GM12873 (cell line): ENCODE measurements around the gene CISTR.

Experiments used
- TF ChIP-seq, protein P1 (sequence below): IDR thresholded peaks from 2 replicates; pipeline ENCODE4 v1.5.1; 2012; ENCODE audit warnings: low read depth, mild to moderate bottlenecking, moderate library complexity, low read length, control low read depth; ENCODE audit not compliant: insufficient read depth; ENCODE audit errors: missing control alignments

Gene CISTR

DNA sequence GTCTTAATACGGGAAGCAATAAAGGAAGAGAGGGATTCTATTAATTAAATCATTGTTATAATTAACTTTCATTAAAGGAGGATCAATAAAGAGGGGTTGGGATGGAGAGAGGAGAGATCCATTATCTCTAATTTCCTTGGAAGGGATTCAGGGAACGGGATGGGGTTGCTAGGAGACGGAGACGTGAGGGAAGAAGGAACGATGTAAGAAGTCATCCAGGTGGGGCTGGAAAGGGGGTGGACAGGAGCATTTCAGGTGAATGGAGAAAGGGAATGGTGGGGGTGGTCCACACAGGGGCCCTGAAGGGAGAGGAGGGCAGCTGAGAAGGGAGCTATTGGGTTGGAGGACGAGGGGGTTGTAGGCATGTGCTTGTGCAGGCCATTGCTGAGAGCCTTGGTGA is 41.7 kb downstream of the CISTR start:
- TF ChIP-seq, protein P1, sequence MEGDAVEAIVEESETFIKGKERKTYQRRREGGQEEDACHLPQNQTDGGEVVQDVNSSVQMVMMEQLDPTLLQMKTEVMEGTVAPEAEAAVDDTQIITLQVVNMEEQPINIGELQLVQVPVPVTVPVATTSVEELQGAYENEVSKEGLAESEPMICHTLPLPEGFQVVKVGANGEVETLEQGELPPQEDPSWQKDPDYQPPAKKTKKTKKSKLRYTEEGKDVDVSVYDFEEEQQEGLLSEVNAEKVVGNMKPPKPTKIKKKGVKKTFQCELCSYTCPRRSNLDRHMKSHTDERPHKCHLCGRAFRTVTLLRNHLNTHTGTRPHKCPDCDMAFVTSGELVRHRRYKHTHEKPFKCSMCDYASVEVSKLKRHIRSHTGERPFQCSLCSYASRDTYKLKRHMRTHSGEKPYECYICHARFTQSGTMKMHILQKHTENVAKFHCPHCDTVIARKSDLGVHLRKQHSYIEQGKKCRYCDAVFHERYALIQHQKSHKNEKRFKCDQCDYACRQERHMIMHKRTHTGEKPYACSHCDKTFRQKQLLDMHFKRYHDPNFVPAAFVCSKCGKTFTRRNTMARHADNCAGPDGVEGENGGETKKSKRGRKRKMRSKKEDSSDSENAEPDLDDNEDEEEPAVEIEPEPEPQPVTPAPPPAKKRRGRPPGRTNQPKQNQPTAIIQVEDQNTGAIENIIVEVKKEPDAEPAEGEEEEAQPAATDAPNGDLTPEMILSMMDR = no peak

DNA sequence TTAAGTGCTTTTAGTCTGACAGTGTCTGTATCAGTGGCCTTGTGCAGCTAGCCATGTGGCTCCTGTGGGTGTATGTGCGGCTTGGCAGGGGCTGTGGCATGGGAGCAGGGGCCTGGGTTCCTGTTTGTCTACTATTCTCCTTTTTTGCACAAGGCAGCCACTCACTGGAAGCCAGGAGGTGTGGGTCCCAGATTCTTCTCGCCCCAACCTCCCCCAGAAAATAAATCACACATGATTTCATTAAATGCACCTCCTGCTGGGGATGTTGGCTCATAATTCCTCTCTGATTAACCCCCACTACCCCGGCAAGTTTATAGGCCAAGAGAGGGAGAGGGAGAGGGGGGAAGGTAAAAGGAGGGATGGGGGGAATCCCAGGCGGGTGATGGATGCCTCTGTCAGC is 42.1 kb downstream of the CISTR start:
- TF ChIP-seq, protein P1 = no peak

DNA sequence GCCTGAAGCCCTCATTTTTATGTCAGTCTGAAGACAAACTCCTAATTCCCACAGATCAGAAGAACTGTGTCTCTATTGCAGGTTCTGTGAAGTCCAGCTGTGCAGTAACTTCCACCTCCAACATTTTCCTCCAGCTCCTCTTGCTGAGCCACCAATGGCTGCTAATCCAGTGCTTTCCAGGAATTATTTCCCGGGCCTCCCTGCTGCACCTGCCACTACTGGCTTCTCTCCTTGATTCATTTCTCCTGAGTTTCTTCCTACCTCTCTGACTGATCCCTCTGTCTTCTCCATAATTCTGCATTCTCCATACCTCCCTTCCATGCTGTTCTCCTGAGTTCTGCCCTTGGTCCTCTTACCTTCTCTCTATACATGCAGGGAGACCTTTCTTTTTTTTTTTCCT is 45.7 kb downstream of the CISTR start:
- TF ChIP-seq, protein P1 = no peak

DNA sequence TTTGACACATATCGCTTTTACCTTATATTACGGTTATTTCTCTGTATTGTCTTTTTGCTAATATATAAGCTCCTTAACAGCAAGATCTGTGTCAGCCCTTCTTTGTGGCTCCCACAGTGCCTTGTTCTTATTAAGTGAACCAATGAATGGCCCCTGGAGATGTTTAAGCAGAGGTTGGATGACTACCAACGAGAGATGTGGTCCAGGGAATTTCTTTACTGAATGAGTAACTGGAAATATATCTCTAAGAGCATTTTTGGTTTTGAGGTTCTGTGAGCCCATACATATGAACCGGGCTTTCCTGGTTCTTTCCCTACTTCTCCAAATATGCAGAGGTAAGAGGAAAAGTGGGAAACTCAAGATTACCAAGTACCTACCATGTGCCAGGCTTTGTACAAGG is 48.0 kb downstream of the CISTR start:
- TF ChIP-seq, protein P1 = no peak

DNA sequence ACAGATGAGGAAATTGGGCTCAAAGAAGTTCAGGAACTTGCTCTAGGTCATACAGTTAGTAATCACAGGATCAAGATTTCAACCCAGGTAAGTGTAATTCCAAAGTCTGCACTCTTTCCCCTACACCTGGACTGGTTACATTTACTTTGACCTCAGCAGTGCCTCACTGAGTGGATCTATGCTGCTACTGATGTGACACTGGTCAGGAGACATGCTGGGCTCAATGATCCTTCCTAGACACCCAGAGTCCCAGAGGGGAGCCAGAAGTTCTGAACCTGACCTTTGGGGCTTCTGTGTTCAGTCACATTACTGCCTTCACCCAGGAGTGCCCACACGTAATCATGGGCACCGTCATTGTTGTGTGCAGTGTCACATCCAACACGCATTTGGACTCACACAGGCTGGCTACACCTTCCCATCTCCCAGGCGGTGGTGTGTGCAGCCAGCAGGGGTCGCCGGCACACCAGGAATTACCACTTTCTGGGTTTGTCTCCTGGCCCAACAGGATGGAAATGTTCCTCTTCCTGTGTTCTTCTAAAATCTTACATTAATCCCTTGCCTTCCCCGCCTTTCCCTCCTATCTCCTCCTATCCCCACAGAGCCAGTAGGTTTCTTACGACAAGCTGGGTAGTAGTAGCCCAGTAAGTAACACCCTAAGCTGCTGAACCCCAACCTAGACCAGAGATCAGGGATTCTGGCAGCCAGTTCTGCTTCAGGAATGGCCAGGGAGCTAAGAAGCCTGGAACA is 50.1 kb downstream of the CISTR start:
- TF ChIP-seq, protein P1 = peak; percentile 98

DNA sequence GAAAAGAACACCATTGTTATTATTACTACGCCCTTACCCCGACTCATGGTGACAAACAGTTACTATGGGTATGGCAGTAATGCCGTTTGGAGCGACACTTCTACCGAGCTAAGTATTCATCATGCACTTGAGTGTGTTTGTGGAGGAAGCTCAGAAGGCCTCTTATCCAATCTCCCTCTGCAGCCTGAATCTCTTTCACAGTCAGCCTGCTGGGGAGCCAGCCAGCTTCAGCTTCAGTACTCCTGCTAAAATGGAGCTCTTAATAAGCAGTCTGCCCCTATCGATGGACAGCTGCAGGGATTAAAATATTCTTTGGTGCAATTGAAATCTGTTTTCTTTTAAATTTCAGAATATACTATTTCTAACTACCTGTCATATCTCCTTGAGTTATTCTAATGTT is 51.2 kb downstream of the CISTR start:
- TF ChIP-seq, protein P1 = no peak

DNA sequence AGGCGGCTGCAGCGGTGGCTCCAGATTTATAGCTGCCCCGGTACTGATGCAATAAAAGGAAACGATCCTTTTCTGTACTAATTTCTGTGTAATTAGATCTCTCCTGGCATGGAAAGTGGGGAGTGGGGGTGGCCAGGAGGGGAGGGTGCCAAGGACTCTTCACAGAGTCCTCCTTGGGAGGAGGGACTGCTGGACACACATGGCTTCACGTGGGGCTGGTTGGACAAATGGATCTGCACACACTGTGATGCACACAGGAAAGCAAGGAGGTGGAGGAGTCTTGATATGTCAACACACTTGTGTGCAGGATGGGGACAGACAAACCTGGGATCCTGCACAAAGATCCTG is 52.1 kb downstream of the CISTR start:
- TF ChIP-seq, protein P1 = no peak
